ENCODE results near the gene CACHD1.

DNA sequence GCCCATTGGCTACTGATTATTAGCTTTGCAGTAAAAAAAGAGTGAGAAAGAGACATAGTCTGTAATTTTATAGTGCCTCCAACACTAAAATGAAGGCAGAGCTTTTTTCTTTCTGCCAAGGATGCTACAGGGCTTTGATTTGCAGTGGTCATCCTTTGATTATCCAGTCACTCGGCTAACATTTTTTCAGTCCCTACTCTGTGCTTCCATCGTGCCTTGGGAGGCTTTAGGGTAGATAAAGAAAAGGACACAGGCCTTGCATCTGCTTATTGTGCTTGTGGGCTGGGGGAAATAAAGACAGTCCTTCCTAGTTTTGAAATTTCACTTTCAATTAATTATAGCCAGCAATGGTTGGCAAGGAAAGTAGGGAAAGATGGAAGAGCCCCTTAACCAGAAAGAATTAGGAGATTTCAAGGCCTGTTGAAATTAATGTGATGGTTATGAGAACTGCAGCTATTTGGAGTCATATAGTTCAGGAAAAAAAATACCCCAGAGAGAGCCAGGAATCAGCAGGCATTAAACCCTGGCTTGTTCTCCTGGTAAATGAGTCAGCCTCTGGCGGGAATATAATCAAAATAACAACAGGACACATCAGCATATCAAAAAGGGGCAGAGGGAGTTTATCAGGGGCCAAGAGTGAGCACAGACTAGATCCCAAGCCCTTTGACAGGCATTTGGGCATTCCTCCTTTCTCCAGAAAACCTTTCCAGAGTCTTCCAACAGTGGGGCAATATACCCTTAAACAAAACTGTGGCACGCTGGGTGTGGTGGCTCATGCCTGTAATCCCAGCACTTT, 27.4 kb downstream of the CACHD1 start:
- TF ChIP-seq, protein P1, sequence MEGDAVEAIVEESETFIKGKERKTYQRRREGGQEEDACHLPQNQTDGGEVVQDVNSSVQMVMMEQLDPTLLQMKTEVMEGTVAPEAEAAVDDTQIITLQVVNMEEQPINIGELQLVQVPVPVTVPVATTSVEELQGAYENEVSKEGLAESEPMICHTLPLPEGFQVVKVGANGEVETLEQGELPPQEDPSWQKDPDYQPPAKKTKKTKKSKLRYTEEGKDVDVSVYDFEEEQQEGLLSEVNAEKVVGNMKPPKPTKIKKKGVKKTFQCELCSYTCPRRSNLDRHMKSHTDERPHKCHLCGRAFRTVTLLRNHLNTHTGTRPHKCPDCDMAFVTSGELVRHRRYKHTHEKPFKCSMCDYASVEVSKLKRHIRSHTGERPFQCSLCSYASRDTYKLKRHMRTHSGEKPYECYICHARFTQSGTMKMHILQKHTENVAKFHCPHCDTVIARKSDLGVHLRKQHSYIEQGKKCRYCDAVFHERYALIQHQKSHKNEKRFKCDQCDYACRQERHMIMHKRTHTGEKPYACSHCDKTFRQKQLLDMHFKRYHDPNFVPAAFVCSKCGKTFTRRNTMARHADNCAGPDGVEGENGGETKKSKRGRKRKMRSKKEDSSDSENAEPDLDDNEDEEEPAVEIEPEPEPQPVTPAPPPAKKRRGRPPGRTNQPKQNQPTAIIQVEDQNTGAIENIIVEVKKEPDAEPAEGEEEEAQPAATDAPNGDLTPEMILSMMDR (IDR thresholded peaks at IDR 0.05; ENCODE audit: insufficient read depth, low read length) = no peak
- TF ChIP-seq POLR2AphosphoS5 (IDR thresholded peaks at IDR 0.05; ENCODE audit: low read depth) = no peak

All from HL-60 (cell line).